GM23248 (cell line): ENCODE data around the gene FZD4.

Experiments
- EZH2 ChIP-seq: fragments of 200-600 bp; sonication (generic); IDR thresholded peaks from 2 replicates; pipeline ENCODE4 v1.6.1; 2018; ENCODE audit warnings: antibody characterized with exemption, mild to moderate bottlenecking; ENCODE audit not compliant: insufficient read depth, poor library complexity, severe bottlenecking
- EZH2phosphoT487 ChIP-seq: fragments of 200-600 bp; sonication (generic); IDR thresholded peaks from 2 replicates; pipeline ENCODE4 v1.6.1; 2018; ENCODE audit warnings: antibody characterized with exemption, moderate library complexity, mild to moderate bottlenecking, low read depth; ENCODE audit not compliant: insufficient read depth

DNA sequence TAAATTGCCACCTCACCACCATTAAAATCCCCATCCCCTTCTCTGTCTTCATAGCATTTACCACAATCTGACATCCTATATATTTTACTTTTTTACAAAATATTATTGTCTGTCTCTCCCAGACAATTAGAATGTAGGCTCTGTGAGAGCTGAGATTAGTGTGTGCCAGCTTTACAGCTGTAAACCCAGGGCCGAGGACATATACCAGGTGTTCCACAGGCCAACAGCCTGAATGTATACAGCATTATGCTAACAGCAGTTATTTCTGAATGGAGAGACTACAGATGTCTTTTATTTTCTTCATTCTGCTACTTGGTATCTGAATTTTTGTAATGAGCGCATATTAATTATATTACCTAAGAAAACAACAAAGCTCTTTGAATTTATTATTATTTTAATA lies 36.7 kb downstream of the FZD4 start:
- TF ChIP-seq EZH2phosphoT487 (no peak), EZH2 (no peak)
